NCI-H345 treated with DMSO at 0.1 percent for 48 hours (cell line): Measurements from ENCODE around the gene NRXN3.

Experiments used
- DNase-seq: peaks from one replicate; lab custom pipeline; 2025; ENCODE audit not compliant: unreplicated experiment; lab: John Stamatoyannopoulos, UW

Gene NRXN3

GRCh38 chr14:79379266-79379665 is 1209.1 kb downstream of the NRXN3 start:
- DNase-seq, result no peak

DNA sequence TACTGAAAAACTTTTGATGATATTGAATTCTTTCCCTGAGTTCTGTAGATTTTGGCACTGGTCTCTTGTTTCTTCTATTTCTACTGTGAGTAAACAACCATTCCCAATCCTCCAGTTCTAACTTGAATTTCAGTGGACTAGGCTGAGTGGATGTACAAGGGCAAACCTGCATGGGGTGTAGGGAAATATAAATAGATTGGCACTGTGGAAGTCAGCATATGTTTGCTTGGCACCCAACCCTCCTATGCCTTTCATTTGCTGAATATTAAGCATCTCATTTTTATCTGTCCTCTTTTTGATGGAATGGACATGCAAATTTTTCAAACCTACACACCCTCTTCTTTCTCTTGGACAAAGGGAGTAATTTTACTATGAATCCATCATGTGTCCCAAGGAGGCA is 1212.9 kb downstream of the NRXN3 start:
- no peak for DNase-seq

- no peak for DNase-seq
Measured at GRCh38 chr14:79383475-79383874, 1213.3 kb downstream of the NRXN3 start.

DNA sequence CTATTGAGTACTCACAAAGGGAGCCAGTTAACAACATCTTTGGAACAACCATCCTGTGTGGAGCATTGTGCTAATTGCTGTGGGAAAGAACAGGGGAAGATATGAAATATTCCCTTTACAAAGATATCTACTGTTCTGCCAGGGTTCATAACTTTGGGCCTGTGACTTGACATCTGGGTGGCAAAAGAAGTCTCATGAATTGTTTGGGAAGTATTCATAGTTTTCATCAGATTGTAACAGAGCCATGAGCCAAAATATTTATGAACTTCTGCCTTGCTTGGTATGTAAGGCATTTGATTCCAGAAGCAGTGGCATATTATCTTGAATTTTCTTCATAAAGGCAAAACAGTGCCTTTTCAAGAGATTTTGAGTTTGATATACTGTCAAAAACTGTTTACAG is 1224.9 kb downstream of the NRXN3 start:
- DNase-seq, result no peak

DNA sequence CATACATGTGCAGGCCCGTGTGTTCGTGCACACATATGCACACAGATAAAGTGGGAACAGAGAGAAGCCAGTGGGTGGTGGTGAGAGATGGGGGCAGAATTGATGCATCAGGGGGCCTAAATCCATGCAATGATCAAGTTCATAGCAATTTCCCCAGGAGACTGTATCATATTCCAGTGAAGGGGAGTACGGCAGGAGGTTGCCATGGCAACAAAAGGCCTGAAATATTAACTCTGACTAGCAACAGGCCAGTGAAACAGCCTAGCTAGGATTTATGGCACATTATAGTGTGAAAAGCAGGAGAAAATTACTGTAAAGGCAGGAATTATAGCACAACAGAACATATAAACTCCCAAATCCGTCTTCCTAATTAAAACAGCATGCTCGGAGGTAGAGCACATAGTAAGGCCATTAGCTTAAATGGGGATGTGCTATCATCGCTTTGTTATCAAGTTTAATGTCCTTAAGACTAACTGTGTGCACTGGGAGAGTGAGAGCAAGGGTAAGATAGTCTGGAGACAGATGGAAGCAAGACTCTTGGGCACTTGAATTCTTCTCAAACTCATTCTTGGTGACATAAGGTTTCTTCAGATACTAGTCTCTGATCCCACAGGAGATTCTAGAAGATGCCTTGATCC is 1234.8 kb downstream of the NRXN3 start:
- no peak for DNase-seq

DNA sequence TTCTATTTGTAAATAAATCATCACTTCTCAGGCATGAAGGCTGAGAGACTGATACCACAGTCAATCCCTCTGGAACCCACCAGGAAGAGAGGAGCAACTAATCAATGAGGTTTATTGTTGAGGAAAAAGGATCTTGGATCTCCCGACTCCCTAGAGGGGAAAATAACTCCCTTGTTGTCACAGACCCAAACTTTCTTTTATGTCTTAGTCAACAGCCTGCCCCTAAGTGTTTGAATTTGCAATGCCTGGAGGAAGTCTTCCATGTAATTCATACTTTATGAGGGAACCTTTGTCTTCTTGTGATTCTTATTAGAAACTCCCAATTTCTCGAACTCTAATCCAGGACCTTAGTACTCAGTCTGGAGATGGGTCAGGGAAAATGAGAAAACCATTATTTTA is 1235.3 kb downstream of the NRXN3 start:
- no peak for DNase-seq

- no peak for DNase-seq
Measured at GRCh38 chr14:79407572-79407971, 1237.4 kb downstream of the NRXN3 start.

- no peak for DNase-seq
Measured at GRCh38 chr14:79408696-79409095, 1238.5 kb downstream of the NRXN3 start.

DNA sequence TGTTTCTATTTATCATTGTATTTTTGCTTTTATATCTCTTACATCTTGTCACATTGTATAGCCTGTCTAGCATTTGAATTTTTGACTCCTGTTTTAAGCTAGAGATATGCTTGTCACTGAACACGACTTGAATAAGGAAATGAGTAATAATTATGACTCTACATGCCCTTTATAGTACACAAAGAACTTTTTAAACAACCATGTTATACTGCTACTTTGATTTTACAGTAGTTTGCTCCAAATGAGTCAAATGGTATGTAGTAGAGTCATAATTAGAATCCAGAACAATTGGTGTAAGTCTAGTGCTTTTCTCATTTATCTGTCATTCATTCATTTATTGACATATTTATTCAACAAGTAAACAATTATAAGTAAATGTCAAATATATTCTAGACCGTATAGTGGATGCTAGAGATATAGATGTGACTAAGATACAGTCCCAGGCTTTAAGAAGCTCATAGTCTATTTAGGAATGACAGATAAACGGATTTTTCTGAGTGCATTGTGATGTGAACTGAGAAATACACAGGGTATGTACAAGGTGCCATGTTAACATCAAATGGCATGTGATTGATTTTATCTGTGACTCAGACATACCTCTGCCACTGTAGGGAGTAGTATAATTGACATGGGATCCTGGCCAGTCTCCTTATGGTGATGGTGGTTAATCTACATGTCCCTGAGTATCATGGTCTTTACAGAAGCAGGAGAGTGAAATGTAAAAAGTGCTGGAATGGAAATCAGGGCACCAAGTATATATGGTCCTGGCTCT is 1241.4 kb downstream of the NRXN3 start:
- DNase-seq, result no peak

DNA sequence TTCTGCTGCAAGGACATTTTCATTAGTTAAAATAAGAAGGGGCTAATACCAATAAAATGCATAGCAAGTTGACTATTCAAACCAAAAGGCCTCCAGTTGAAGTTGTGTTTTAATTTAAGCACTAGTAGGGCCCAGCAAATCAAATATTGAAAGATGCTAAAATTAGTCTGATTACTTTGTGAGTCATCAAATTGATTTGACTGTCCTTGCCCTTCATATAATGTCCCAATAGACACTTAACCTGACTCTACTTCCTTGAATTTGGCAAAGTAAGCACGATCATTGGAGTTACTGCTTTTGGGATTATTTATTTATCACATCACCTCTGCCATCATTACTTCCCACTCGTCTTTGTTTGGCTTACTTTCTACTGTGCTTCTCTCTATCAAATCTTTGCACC is 1242.6 kb downstream of the NRXN3 start:
- no peak for DNase-seq

DNA sequence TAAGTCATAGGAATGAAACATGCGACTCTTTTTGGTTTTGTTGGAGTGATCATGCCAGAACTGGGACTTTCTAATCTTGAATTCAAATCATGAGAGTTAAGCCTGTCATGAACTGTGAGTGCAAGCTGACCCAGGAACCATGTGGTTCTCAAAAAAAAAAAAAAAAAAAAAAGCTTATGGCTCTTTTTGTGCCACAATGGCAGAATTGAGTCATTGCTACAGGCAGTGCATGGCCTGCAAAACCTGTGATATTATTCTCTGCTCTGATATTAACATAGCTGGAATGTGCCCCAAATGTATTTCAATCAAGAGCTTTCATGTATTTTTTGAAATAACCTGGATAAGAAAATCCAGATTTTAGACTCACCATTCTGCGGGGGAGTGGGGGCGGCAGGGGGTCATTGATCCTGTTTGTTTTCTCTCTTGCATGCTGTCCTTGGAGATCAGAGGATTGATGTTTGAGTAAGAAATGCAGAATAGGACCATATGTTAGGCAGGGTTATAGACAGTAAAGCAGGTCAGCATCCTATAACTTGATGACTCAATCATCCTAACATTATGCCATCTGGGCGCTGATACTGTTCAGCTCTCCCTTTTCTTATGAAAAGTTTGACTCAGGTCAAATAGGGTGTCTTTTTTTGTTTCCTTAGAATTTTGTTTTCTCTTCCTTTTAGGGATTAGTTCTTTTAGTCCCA is 1243.7 kb downstream of the NRXN3 start:
- DNase-seq, result no peak

- DNase-seq, result no peak
Measured at GRCh38 chr14:79415726-79416125, 1245.6 kb downstream of the NRXN3 start.

GRCh38 chr14:79417961-79418360 is 1247.8 kb downstream of the NRXN3 start:
- DNase-seq, result no peak

DNA sequence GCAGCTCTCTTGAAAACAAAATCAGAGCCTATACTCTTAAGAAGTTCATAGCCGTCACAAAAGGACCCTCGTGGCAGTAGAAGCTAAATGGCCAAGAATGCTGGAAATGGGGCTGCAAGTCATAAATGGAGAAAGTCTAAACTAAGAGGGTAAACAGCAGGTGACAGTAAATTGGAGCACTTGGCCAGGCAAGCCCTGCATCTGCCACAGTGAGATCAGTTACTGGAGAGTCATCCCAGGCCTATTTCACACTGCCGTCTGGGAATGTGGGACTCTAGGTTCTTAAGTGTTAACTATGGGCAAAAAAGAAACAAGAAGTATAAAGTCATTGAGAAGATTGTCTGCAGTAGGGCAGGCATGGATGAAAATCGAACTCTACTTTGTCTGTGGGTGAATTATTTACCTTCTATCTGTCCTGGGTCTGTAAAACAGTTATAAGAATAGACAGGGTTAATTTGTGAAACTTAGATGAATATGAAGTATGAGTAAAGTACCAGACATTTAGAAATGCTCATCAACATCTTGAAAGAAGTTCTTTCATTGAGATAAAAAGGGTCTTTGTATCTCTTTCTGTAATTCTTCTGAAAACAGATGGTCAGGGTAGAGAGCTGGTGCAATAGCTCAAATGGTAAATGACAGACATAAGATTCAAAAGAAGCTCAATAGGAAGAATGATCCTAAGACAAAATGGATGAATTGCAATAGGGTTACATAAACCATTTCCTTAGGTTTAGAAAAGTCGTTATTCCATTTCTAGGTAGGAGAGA is 1248.7 kb downstream of the NRXN3 start:
- no peak for DNase-seq

DNA sequence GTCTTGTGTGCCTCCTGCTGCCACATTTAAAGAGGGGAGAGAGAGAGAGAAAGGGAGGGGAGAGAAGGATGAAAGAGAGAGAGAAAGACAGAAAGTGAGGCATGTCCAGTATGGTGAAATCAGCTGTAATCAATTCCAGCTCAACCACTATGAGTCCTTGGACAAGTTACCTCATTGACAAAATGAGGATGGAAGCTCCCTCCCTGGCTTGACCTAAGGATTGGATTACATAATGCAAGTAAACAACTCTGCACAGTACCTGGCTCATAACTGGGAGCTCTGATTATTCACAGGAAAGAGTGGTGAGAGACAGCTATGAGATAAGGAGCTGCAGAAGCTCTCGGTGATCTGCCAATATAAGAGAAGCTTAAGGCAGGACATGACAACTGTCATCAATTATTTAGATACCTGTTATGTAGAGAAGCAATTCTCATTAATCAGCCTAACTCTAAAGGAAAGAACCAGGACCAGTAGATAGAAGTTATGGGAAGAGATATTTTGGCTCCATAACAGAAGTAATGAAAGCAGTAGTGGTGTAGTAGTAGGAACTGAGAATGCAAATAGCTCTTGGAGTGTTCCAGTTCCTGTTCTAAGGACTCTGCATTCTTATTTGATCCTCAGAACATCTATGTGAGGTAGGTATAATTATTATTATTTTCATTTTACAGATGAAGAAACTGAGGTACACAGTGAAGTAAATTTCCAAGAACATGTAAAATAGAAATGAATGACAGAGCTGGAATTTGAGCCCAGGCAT is 1249.6 kb downstream of the NRXN3 start:
- no peak for DNase-seq

DNA sequence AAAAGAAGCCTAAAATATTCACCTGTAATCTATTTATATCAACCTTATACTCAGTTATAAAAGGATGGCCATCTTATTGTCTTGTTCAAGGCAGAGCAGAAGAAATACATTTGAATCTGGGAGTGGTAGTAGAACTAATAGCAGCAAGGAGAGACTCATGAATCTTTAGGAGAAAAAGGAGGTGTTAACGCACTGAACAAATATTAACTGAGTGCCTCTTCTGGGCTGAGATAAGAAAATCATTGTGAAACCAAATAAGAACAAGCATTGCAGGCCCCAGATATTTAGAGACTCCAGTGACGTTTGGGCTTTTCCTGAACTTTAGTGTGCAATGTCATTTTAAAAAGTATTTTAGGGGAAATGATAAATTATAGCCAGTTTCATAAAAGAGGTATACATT is 1250.6 kb downstream of the NRXN3 start:
- DNase-seq, result no peak

DNA sequence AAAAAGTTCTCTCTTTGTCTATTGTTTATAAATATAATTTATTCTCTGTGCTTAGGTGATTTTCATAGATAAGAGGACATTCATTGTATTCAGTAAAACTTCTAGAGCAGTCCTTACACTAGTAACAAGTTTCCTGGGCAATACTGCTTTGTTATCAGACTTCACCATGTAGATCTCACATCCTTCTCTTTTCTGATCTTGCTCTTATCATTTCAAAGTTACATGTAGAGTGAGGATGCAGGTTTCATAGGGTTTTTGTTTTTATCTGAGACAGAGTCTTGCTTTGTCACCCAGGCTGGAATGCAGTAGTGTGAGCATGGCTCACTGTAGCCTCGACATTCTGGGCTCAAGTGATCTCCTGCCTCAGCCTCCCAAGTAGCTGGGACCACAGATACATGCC is 1251.6 kb downstream of the NRXN3 start:
- no peak for DNase-seq

DNA sequence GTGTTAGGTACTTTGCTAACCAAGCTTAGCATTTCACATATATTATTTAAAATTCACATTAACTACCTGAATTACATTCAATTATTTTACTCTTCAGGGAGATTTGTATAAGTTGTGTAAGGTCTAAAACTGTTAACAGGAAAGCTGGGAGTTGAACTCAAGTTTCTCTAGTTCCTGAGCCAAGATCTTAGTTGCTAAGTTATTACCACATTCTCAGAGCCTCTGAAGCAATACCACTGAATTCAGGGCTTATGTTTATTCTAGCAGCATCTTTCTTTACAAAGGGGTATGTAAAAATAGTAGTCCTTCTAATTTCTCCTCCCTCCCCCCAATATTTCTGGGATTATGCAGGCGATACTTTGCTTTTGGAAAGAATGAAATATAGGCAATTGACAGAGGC is 1254.3 kb downstream of the NRXN3 start:
- no peak for DNase-seq

DNA sequence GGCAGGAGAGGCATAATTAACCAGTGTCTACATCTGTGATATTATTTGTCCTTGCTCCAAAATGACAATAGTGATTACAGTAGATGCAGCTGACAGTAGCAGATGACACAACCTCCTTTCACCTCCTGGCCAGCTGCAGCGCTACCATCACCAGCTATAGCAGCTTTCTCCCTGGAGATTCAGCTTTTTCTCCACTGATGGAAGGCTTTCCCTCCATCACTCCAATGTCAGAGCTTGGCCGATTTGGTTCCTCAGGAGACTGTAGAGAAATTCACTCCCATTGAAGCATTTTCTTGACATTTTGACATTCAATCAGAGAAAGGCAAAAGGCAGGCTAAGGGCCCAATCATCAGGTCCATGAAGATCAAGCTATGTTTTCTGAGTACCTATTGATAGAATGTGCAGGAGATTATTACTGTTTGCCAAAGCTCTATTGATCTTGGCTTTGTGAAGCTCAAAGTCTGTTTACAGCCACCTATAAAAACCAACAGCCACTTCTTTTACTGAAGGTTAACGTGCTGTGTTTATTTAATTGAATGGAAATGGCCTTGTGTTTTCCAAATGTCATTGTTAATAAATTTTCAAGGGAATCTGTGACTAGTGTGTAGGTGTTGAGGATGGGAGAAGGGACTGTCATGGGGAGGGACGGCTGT is 1256.1 kb downstream of the NRXN3 start:
- DNase-seq, result no peak

GRCh38 chr14:79432640-79433039 is 1262.5 kb downstream of the NRXN3 start:
- DNase-seq, result no peak
